Psoas muscle (tissue), 8 donors: Measurements from ENCODE around the gene SPTB. TPM values are rescaled to one million over a fixed set of nuclear protein-coding genes. Genes with fewer than 3 reads are reported as not detected.

Experiments used
- ATAC-seq, 4 donors: fragments of 200-7000 bp; cut with Tn5 transposase; one replicate each; pipeline ENCODE4 v1.9.1; 2020; ENCODE audit warnings: moderate library complexity in 3 of 4, mild to moderate bottlenecking in 2 of 4
- DNase-seq, 2 donors: peaks; one replicate each; pipeline ENCODE4 v3.0.0-alpha.2; 2020
- H3K27ac ChIP-seq: fragments of 200-600 bp; one replicate; pipeline ENCODE4 v1.8.0; 2022
- H3K27me3 ChIP-seq, 3 donors: fragments of 200-600 bp in 1 of 3; one replicate each; pipeline versions ENCODE4 v1.6.1 to v1.8.0; 2013 to 2022; ENCODE audit warnings: low read length in 2 of 3, mild to moderate bottlenecking in 2 of 3, moderate library complexity in 1 of 3; ENCODE audit not compliant: insufficient read depth in 3 of 3
- H3K36me3 ChIP-seq, 2 donors: fragments of 200-600 bp in 1 of 2; one replicate each; pipeline versions ENCODE4 v1.6.1 to v1.8.0; 2013 to 2022; ENCODE audit warnings: low read depth in 1 of 2, mild to moderate bottlenecking in 1 of 2, moderate library complexity in 1 of 2; ENCODE audit not compliant: insufficient read depth in 1 of 2
- H3K4me1 ChIP-seq: fragments of 200-600 bp; one replicate; pipeline ENCODE4 v1.8.0; 2022
- H3K4me3 ChIP-seq: fragments of 200-600 bp; one replicate; pipeline ENCODE4 v1.8.0; 2022; ENCODE audit warnings: mild to moderate bottlenecking
- H3K9me3 ChIP-seq: fragments of 200-600 bp; one replicate; pipeline ENCODE4 v1.8.0; 2022
- CTCF ChIP-seq: fragments of 200-600 bp; IDR thresholded peaks from one replicate; pipeline ENCODE4 v1.8.0; 2022; ENCODE audit warnings: antibody characterized with exemption
- WGBS, 3 donors: extraction: QIAGEN DNeasy Blood & Tissue Kit; methylation state at CpG; one replicate each; pipeline versions ENCODE4 v1.1.6 to v1.1.7; 2013; 5-methylcytosine and 5-hydroxymethylcytosine counted together
- intact Hi-C, 2 donors: fragments of 100-400 bp; cut with DNase I; formaldehyde crosslinking; loops; one replicate each; pipeline versions ENCODE4 v1.11.0 to v1.14.2; 2022
- polyA plus RNA-seq, 3 donors: library from polyadenylated mRNA; stranded (reverse); fragments of 200-250 nt; gene quantifications; one replicate each; pipeline ENCODE4 v1.2.3, GENCODE V29; 2013
- total RNA-seq, 4 donors: library from RNA; stranded (reverse); fragmentation: NEBNext Ultra II Directional in 2 of 4; extraction: Animal tissue kit (Norgen Biotek cat#: 25700) in 2 of 4; gene quantifications; one replicate each; pipeline versions ENCODE4 v1.2.1 to v1.2.4, GENCODE V29; 2021 to 2023
- donor health status: healthy with polysubstance abuse.
- donor health status: DM: no; HTN: no; CAD: no; lungs with moderate emphysema.
- donor health status: Bipolar disorder and iron deficiency.
- donor health status: healthy.
- donor health status: DM: yes; HTN: yes; CAD: no.
- donor health status: DM: no; HTN: no; CAD: no.
- donor health status: DM: no; HTN: no; CAD: no.
- donor health status: DM: yes; HTN: yes; CAD: no.

Gene SPTB
- total and polyA plus RNA-seq, 7 donors: 43.4 to 540 (median 374) TPM

DNA sequence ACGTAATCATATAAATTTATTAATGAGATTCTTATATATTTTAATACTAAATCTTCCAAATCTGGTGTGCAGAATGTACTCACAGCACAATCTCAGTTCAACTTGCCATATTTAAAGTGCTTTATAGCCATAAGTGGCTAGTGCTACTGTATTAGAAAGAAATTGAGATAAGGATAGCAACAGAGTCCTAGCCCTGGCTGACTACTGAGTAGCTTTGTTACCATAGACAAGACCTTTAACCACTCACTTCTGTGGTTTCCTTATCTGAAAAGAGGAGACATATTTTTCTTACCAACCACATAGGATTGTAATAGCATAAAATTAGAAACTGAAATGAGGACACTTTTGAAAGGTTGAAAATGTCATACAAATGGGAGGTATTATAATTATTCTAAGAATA lies 32.6 kb upstream of the SPTB start:
- no peak for TF ChIP-seq CTCF
- Histone ChIP-seq H3K27me3 (no peaks in the 10 kb centered on the region), H3K27ac (no peak overlapping the region), H3K9me3 (no peaks in the 10 kb centered on the region), H3K36me3 (no peaks in the 10 kb centered on the region), H3K4me1 (peaks cover 17% of the 10 kb centered on the region), H3K4me3 (no peak overlapping the region)
- no peak for ATAC-seq
- intact Hi-C loops: no loop called here
- DNase-seq: no peak
- 0 to 53% (median 0%) methylated on average over 1 of the region's 1 CpG for WGBS, 3 donors

DNA sequence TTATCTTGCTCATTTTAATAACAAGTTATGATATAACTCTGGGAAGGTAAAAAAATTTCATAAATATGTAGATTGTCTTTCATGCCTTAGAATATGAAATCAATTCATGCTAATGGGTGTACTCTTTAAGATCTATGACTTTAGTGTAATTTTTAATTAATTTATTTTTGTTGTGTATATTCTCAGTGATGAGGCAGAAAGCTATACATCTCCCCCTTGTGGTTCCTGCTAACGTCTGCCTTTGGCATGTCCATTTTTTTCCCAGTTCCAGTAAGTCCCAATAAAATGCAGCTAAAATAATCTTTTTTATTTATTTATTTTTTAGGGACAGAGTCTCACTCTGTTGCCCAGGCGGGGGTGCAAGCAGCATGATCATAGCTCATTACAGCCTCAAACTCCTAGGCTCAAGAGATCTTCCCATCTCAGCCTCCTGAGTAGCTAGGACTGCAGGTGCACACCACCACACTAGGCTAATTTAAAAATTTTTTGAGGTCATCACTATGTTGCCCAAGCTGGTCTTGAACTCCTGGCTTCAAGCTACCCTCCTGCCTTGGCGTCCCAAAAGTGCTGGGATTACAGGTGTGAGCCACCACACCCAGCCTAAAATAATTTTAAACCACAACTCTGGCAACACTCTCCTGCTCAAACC lies 31.3 kb upstream of the SPTB start:
- no peaks in the 10 kb centered on the region for H3K9me3 ChIP-seq
- H3K4me1 ChIP-seq: peaks cover 9% of the 10 kb centered on the region
- peak; percentile 40 for TF ChIP-seq CTCF
- no peak overlapping the region for H3K4me3 ChIP-seq
- intact Hi-C loops: no loop called here
- WGBS, 3 donors: 24 to 32% (median 28%) methylated on average over 3 of the region's 3 CpGs
- H3K27me3 ChIP-seq: no peaks in the 10 kb centered on the region
- no peak for ATAC-seq
- no peaks in the 10 kb centered on the region for H3K36me3 ChIP-seq
- H3K27ac ChIP-seq: no peak overlapping the region
- no peak for DNase-seq

GRCh38 chr14:64906022-64906421 lies 26.3 kb upstream of the SPTB start:
- H3K36me3 ChIP-seq: no peaks in the 10 kb centered on the region
- intact Hi-C loops: no loop called here
- H3K27ac ChIP-seq: no peak overlapping the region
- no peak for TF ChIP-seq CTCF
- ATAC-seq (no peak), DNase-seq (no peak)
- no peaks in the 10 kb centered on the region for H3K9me3 ChIP-seq
- H3K4me1 ChIP-seq: no peaks in the 10 kb centered on the region
- H3K27me3 ChIP-seq: no peaks in the 10 kb centered on the region
- WGBS, 3 donors: 73 to 80% (median 77%) methylated on average over 6 of the region's 6 CpGs
- H3K4me3 ChIP-seq: no peak overlapping the region

- H3K9me3 ChIP-seq: no peaks in the 10 kb centered on the region
- H3K27me3 ChIP-seq: no peaks in the 10 kb centered on the region
- ATAC-seq (no peak), DNase-seq (no peak)
- intact Hi-C loops: no loop called here
- H3K27ac ChIP-seq: no peak overlapping the region
- TF ChIP-seq CTCF: no peak
- no peaks in the 10 kb centered on the region for H3K4me1 ChIP-seq
- H3K4me3 ChIP-seq: no peak overlapping the region
- 74 to 96% (median 82%) methylated on average over 1 of the region's 1 CpG for WGBS, 3 donors
- no peaks in the 10 kb centered on the region for H3K36me3 ChIP-seq
Observed at GRCh38 chr14:64899958-64900357, 20.3 kb upstream of the SPTB start.

DNA sequence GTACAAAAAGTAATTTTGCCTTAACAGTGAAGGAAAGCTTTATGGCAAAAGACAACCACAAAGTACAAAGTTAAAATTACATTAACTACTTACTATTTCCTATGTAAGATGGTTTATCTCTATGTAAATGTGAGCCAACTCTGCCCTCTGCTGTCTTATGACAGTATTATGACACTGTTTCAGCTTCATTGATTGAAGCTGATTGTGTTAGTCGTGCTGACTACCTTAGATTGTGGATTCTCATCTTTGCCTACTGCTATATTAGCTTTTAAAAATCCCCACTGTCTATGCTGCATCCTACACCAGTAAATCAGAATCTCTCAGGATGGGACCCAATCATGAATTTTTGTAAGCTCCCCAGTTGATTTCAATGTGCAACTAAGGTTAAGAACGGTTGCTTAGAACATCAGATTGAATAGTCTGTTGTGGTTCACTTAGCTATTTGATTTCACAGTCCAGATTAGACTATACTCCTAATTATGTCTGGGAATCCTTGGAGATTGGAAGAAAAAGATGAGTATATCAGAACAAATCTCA lies 12.2 kb upstream of the SPTB start:
- DNase-seq (no peak), ATAC-seq (peak; percentile 94 to 98 (median 95))
- Histone ChIP-seq H3K4me3 (no peak overlapping the region), H3K4me1 (peaks cover 9% of the 10 kb centered on the region), H3K36me3 (no peaks in the 10 kb centered on the region), H3K27me3 (no peaks in the 10 kb centered on the region), H3K9me3 (no peaks in the 10 kb centered on the region), H3K27ac (peak overlapping the region; percentile 13)
- 45 to 47% (median 46%) methylated on average over 2 of the region's 2 CpGs for WGBS, 3 donors
- peak; percentile 72 for TF ChIP-seq CTCF
- intact Hi-C loops: loop anchor here (5.0 kb wide), 3 partner anchors 70 to 220 kb away; no protein-coding TSS in a partner anchor
